Inflammatory macrophage treated with lipopolysaccharide for 4 hours (primary cell): ENCODE measurements around the gene DLX2.

Experiments used
- DNase-seq: peaks from one replicate; pipeline ENCODE4 v3.0.0-alpha.2; 2020

Gene DLX2

GRCh38 chr2:172093416-172094293 lies 9.0 kb downstream of the DLX2 start:
- DNase-seq, result peak; percentile 51

GRCh38 chr2:172092716-172093415 lies 9.8 kb downstream of the DLX2 start:
- DNase-seq, result no peak

GRCh38 chr2:172091761-172092566 lies 10.7 kb downstream of the DLX2 start:
- no peak for DNase-seq

GRCh38 chr2:172091000-172091641 lies 11.6 kb downstream of the DLX2 start:
- DNase-seq, result no peak

- no peak for DNase-seq
Measured at GRCh38 chr2:172090044-172090961, 12.4 kb downstream of the DLX2 start.

- DNase-seq, result no peak
Measured at GRCh38 chr2:172089633-172090032, 13.1 kb downstream of the DLX2 start.

- no peak for DNase-seq
Measured at GRCh38 chr2:172089005-172089504, 13.6 kb downstream of the DLX2 start.

GRCh38 chr2:172088245-172089004 lies 14.3 kb downstream of the DLX2 start:
- DNase-seq, result no peak

GRCh38 chr2:172087780-172088244 lies 14.9 kb downstream of the DLX2 start:
- DNase-seq, result no peak

- no peak for DNase-seq
Measured at GRCh38 chr2:172087207-172087779, 15.4 kb downstream of the DLX2 start.

GRCh38 chr2:172086241-172087206 lies 16.2 kb downstream of the DLX2 start:
- DNase-seq, result no peak

- no peak for DNase-seq
Measured at GRCh38 chr2:172085460-172086159, 17.1 kb downstream of the DLX2 start, which contains the start of gene DLX1. Gene DLX1, plus strand, starts transcription at chr2:172085507. Its CDS starts 171 bp downstream, at chr2:172085678.

GRCh38 chr2:172084645-172085459 lies 17.8 kb downstream of the DLX2 start:
- DNase-seq, result peak; percentile 92

GRCh38 chr2:172084395-172084644 lies 18.4 kb downstream of the DLX2 start:
- no peak for DNase-seq

GRCh38 chr2:172083628-172084394 lies 18.9 kb downstream of the DLX2 start:
- DNase-seq, result no peak

GRCh38 chr2:172082944-172083627 lies 19.6 kb downstream of the DLX2 start:
- DNase-seq, result no peak
